GM19372 (cell line): ENCODE results near the gene ELANE.
"Not testable (repeated sequence)": the region's sequence is repeated elsewhere in the genome, so short reads cannot be mapped to it uniquely, and the experiment has no call there.

Source experiments
- ATAC-seq: cut with Tn5 transposase; IDR thresholded peaks from one replicate; pipeline ENCODE4 v1.9.1; 2021; ENCODE audit warnings: mild to moderate bottlenecking, low read depth, moderate library complexity; ENCODE audit not compliant: unreplicated experiment

Gene ELANE

GRCh38 chr19:891421-892200 lies 39.5 kb downstream of the ELANE start:
- not testable (repeated sequence) for ATAC-seq

- ATAC-seq: no peak
Measured at GRCh38 chr19:892243-892893, 40.3 kb downstream of the ELANE start.

- peak; percentile 79 for ATAC-seq
Measured at GRCh38 chr19:892894-893689, 41.0 kb downstream of the ELANE start, which contains the start of the genes MED16 and RNU6-9. Gene MED16 (minus strand): TSS chr19:893187. CDS start chr19:891131, 2,056 bp downstream. Gene RNU6-9 (plus strand): TSS chr19:893484.

- no peak for ATAC-seq
Measured at GRCh38 chr19:896434-896833, 44.3 kb downstream of the ELANE start.

- no peak for ATAC-seq
Measured at GRCh38 chr19:896999-897398, 44.9 kb downstream of the ELANE start.

- no peak for ATAC-seq
Measured at GRCh38 chr19:897442-898039, 45.4 kb downstream of the ELANE start.

GRCh38 chr19:898663-899062 lies 46.6 kb downstream of the ELANE start:
- ATAC-seq: no peak

- ATAC-seq: no peak
Measured at GRCh38 chr19:899336-900042, 47.4 kb downstream of the ELANE start.

- ATAC-seq: no peak
Measured at GRCh38 chr19:900043-900301, 47.9 kb downstream of the ELANE start.

- ATAC-seq: no peak
Measured at GRCh38 chr19:900302-901111, 48.4 kb downstream of the ELANE start.

GRCh38 chr19:901216-902092 lies 49.4 kb downstream of the ELANE start:
- no peak for ATAC-seq

- no peak for ATAC-seq
Measured at GRCh38 chr19:902093-902370, 49.9 kb downstream of the ELANE start.

GRCh38 chr19:902446-903226 lies 50.5 kb downstream of the ELANE start:
- no peak for ATAC-seq

- no peak for ATAC-seq
Measured at GRCh38 chr19:903266-903797, 51.2 kb downstream of the ELANE start.

- ATAC-seq: no peak
Measured at GRCh38 chr19:904545-904944, 52.4 kb downstream of the ELANE start.
